ENCODE measurements around the gene TIGAR. TPM values are rescaled to one million over a fixed set of nuclear protein-coding genes. Genes with fewer than 3 reads are reported as not detected.

TIGAR gene
- total and polyA plus RNA-seq, 2 of the 8 experiments (the other 6 are each of a cell fraction or from before 2014, with no cell fraction given) = 3.8 to 26.4 TPM

- POLR2A ChIA-PET (ENCODE audit: partially characterized antibody) = interaction anchor here (0.7 to 29.3 kb wide), 20 partner anchors 11 to 389 kb away, joined by 3 to 531 read pairs (median 5); partner anchors contain the start of gene TIGAR
- Histone ChIP-seq H3K4me3 (ENCODE audit: extremely low read depth in 1 of 4, insufficient read depth in 2 of 4, low read depth in 3 of 4, low read length in 4 of 4) (peak overlapping the region; percentile 49 to 97 (median 78)), H4K5ac (ENCODE audit: insufficient read length, low read depth, low read length) (peak overlapping the region; percentile 91), H3K27ac (ENCODE audit: low read depth, low read length) (no peak overlapping the region), H4K8ac (ENCODE audit: extremely low read depth, insufficient read depth, low read length) (peak overlapping the region; percentile 96), H3K18ac (ENCODE audit: extremely low read depth, low read length) (peak overlapping the region; percentile 97), H3K23ac (ENCODE audit: insufficient read length) (no peak overlapping the region), H3K56ac (replicated peaks; ENCODE audit: insufficient read length, low read depth, low read length) (peak overlapping the region; percentile 73), H3K14ac (ENCODE audit: insufficient read length) (peak overlapping the region; percentile 19), H3K9ac (replicated peaks in 1 of 4; ENCODE audit: extremely low read depth in 1 of 4, low read depth in 3 of 4, low read length in 3 of 4) (peak overlapping the region in 2 of 4 experiments; percentile 36 to 40; a peak in 3 of 7 replicates), H2BK5ac (ENCODE audit: low read depth, low read length) (peak overlapping the region; percentile 95; the same call in 1 of the 2 replicates), H3K79me1 (ENCODE audit: low read depth, low read length) (peaks cover 2% of the 10 kb centered on the region; the same call in 1 of the 2 replicates), H3K4me2 (ENCODE audit: insufficient read depth in 1 of 2, low read depth in 2 of 2, low read length in 2 of 2) (peak overlapping the region; percentile 93 to 99), H3K23me2 (ENCODE audit: low read depth, low read length) (peaks cover 40% of the 10 kb centered on the region), H3K27me3 (replicated peaks in 1 of 4; ENCODE audit: control insufficient read depth in 3 of 4, extremely low read depth in 1 of 4, insufficient read depth in 3 of 4, low read length in 3 of 4) (peaks cover 2 to 45% (median 26%) of the 10 kb centered on the region in 4 experiments; a peak in 6 of 7 replicates), H3K36me3 (ENCODE audit: control insufficient read depth in 2 of 4, insufficient read depth in 4 of 4, low read length in 3 of 4) (peaks cover 0 to 10% (median 3%) of the 10 kb centered on the region in 4 experiments; a peak in 3 of 8 replicates), H2BK15ac (ENCODE audit: low read length) (peak overlapping the region; percentile 95; the same call in 1 of the 2 replicates), H2BK120ac (replicated peaks; ENCODE audit: low read depth, low read length) (peak overlapping the region; percentile 79), H4K20me1 (replicated peaks in 1 of 2; ENCODE audit: control insufficient read depth in 1 of 2, insufficient read depth in 2 of 2, low read length in 2 of 2) (peaks cover 0 to 4% of the 10 kb centered on the region in 2 experiments), H2AFZ (ENCODE audit: low read length) (no peak overlapping the region), H2BK20ac (ENCODE audit: low read length) (peak overlapping the region; percentile 98; the same call in 1 of the 2 replicates), H3K4ac (replicated peaks; ENCODE audit: insufficient read length, low read depth, low read length) (peak overlapping the region; percentile 97), H3K79me2 (ENCODE audit: control insufficient read depth in 1 of 2, insufficient read depth in 2 of 2, low read length in 2 of 2) (peaks cover 7 to 32% of the 10 kb centered on the region in 2 experiments; a peak in 3 of 4 replicates), H4K91ac (replicated peaks; ENCODE audit: insufficient read length, low read length) (peak overlapping the region; percentile 99), H2AK5ac (ENCODE audit: low read depth, low read length) (no peak overlapping the region), H3K4me1 (replicated peaks in 1 of 4; ENCODE audit: control insufficient read depth in 3 of 4, insufficient read depth in 4 of 4, low read length in 3 of 4) (peaks cover 7 to 29% (median 13%) of the 10 kb centered on the region in 4 experiments), H2BK12ac (ENCODE audit: low read depth, low read length) (peak overlapping the region; percentile 100), H3K9me3 (ENCODE audit: insufficient read depth in 2 of 2, low read depth in 1 of 2, low read length in 1 of 2) (no peaks in the 10 kb centered on the region)
- WGBS, 2 experiments (ENCODE audit: extremely low coverage in 1 of 2, insufficient coverage in 1 of 2, insufficient read length in 1 of 2, insufficient replicate concordance in 2 of 2, low coverage in 1 of 2, low lambda C conversion rate in 2 of 2, missing lambda C conversion rate in 1 of 2) = 1% methylated on average over 10 of the region's 43 CpGs; no CpG with 5 or more reads in 1 of the 2 experiments
- FAIRE-seq (no peak), DNase-seq (ENCODE audit: low read depth in 1 of 2, low spot score in 2 of 2) (peak in 1 of 2 experiments; percentile 89)
- CTCF ChIA-PET (ENCODE audit: partially characterized antibody) = interaction anchor here (0.6 to 1.6 kb wide), 9 partner anchors 68 to 864 kb away, joined by 3 to 5 read pairs (median 3); no protein-coding TSS in a partner anchor
- TF ChIP-seq SIN3A (conservative IDR thresholded peaks at IDR 0.05 in 1 of 2, IDR thresholded peaks at IDR 0.05 in 1 of 2; ENCODE audit: low read depth in 1 of 2, low read length in 2 of 2) (no peak), PHF8 (conservative IDR thresholded peaks at IDR 0.05; ENCODE audit: low read depth, low read length) (no peak), KDM4A (IDR thresholded peaks at IDR 0.05; ENCODE audit: low read depth, low read length, severe bottlenecking) (no peak), HDAC2 (IDR thresholded peaks at IDR 0.05; ENCODE audit: borderline replicate concordance in 1 of 2, low read depth in 2 of 2, low read length in 2 of 2) (no peak), POU5F1 (IDR thresholded peaks at IDR 0.05; ENCODE audit: low read depth, low read length) (no peak), CEBPB (IDR thresholded peaks at IDR 0.05; ENCODE audit: low read depth, low read length) (no peak), MAFK (IDR thresholded peaks at IDR 0.05; ENCODE audit: low read depth, low read length) (no peak)
- TF ChIP-seq, protein P1, sequence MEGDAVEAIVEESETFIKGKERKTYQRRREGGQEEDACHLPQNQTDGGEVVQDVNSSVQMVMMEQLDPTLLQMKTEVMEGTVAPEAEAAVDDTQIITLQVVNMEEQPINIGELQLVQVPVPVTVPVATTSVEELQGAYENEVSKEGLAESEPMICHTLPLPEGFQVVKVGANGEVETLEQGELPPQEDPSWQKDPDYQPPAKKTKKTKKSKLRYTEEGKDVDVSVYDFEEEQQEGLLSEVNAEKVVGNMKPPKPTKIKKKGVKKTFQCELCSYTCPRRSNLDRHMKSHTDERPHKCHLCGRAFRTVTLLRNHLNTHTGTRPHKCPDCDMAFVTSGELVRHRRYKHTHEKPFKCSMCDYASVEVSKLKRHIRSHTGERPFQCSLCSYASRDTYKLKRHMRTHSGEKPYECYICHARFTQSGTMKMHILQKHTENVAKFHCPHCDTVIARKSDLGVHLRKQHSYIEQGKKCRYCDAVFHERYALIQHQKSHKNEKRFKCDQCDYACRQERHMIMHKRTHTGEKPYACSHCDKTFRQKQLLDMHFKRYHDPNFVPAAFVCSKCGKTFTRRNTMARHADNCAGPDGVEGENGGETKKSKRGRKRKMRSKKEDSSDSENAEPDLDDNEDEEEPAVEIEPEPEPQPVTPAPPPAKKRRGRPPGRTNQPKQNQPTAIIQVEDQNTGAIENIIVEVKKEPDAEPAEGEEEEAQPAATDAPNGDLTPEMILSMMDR (IDR thresholded peaks at IDR 0.05; ENCODE audit: control extremely low read depth in 1 of 3, insufficient read depth in 1 of 3, low read depth in 1 of 3, low read length in 3 of 3) = no peak
Observed at GRCh38 chr12:4271717-4272423, 49.1 kb upstream of the TIGAR start.
